Measurements from ENCODE around the gene MCTP1. TPM values are rescaled to one million over a fixed set of nuclear protein-coding genes. Genes with fewer than 3 reads are reported as not detected.

Gene MCTP1
- total RNA-seq, 4 donors from 2014 or later: 5.4 to 22.1 (median 5.8) TPM

DNA sequence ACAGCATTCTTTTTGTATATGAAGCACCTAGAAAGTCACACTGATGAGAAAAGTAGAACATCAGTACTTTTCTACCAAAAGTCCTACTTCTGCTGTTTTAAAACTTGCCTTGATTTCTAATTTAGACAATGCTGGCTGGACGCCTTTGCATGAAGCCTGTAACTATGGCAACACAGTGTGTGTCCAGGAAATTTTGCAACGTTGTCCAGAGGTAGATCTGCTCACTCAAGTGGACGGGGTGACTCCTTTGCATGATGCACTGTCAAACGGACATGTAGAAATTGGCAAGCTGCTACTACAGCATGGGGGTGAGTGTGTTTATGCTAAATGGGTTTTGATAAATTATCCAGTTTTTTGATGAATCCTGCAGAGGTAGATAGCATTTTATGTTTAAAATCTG, 592.9 kb downstream of the MCTP1 start:
- no peaks in the 10 kb centered on the region for H3K4me1 ChIP-seq
- TF ChIP-seq POLR2A (IDR thresholded peaks at IDR 0.05): no peak
- TF ChIP-seq, protein P1, sequence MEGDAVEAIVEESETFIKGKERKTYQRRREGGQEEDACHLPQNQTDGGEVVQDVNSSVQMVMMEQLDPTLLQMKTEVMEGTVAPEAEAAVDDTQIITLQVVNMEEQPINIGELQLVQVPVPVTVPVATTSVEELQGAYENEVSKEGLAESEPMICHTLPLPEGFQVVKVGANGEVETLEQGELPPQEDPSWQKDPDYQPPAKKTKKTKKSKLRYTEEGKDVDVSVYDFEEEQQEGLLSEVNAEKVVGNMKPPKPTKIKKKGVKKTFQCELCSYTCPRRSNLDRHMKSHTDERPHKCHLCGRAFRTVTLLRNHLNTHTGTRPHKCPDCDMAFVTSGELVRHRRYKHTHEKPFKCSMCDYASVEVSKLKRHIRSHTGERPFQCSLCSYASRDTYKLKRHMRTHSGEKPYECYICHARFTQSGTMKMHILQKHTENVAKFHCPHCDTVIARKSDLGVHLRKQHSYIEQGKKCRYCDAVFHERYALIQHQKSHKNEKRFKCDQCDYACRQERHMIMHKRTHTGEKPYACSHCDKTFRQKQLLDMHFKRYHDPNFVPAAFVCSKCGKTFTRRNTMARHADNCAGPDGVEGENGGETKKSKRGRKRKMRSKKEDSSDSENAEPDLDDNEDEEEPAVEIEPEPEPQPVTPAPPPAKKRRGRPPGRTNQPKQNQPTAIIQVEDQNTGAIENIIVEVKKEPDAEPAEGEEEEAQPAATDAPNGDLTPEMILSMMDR (IDR thresholded peaks at IDR 0.05 in 4 of 5, conservative IDR thresholded peaks at IDR 0.05 in 1 of 5): no peak

DNA sequence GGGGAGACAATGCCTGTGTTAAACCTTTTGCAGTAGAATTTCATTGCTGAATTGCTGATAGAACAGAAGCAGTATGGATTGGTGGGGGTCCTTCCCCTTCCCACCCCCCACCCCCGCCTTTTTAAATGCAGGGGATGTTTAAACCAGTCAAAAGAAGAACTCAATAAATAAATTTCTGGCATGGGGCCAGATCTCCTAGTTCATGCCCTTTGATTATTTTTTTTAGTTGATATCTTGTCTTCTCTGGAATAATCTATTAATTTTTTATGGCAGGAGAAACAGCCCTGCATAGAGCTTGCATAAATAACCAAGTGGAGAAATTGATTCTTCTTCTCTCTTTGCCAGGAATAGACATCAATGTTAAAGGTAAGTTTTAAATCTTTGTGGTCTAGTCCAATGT, 593.6 kb downstream of the MCTP1 start:
- Histone ChIP-seq H3K36me3 (peaks cover 0 to 8% of the 10 kb centered on the region in 2 donors), H3K27me3 (no peaks in the 10 kb centered on the region), H3K4me1 (no peaks in the 10 kb centered on the region), H3K4me3 (no peak overlapping the region), H3K9me3 (no peaks in the 10 kb centered on the region), H3K27ac (no peak overlapping the region)
- DNase-seq (no peak), ATAC-seq (no peak)
- TF ChIP-seq, protein P1 (IDR thresholded peaks at IDR 0.05 in 4 of 5, conservative IDR thresholded peaks at IDR 0.05 in 1 of 5): no peak
- no peak for TF ChIP-seq POLR2A (IDR thresholded peaks at IDR 0.05)
- intact Hi-C loops (cut with DNase I; ENCODE audit: low total_unique reads) (no loop called here), in situ Hi-C loops (cut with MboI; ENCODE audit: low sequenced_read_pairs in 4 of 4) (no loop called here)

More for the DNA sequence above, 592.9 kb downstream of the MCTP1 start:
- intact Hi-C loops (cut with DNase I; ENCODE audit: low total_unique reads) (no loop called here), in situ Hi-C loops (cut with MboI; ENCODE audit: low sequenced_read_pairs in 4 of 4) (no loop called here)
- Histone ChIP-seq H3K9me3 (no peaks in the 10 kb centered on the region), H3K4me3 (no peak overlapping the region), H3K36me3 (peaks cover 0 to 2% of the 10 kb centered on the region in 2 donors), H3K27me3 (no peaks in the 10 kb centered on the region), H3K27ac (no peak overlapping the region)
- DNase-seq (no peak), ATAC-seq (no peak)

DNA sequence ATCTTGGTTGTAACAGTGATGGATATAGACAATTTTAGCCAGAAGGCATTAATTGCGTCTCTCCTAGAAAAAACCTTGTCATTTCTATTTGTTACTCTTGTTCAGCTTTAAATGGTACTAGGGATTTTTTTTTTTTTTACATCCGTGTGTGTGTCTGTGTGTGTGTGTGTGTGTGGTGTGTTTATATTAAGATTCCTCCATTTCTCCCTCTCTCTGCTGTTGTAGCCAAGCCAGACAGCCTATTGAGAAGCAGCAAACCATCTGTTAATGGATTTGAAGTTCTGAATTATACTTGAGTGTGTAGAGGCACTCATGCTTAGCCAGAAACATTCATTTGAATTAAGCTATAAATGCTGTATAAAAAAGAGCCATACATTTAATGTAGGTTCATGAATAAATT, 594.1 kb downstream of the MCTP1 start:
- ATAC-seq (no peak), DNase-seq (no peak)
- TF ChIP-seq, protein P1 (IDR thresholded peaks at IDR 0.05 in 4 of 5, conservative IDR thresholded peaks at IDR 0.05 in 1 of 5): no peak
- no peak for TF ChIP-seq POLR2A (IDR thresholded peaks at IDR 0.05)
- Histone ChIP-seq H3K27ac (no peak overlapping the region), H3K27me3 (no peaks in the 10 kb centered on the region), H3K9me3 (no peaks in the 10 kb centered on the region), H3K4me3 (no peak overlapping the region), H3K36me3 (peaks cover 0 to 8% of the 10 kb centered on the region in 2 donors), H3K4me1 (no peaks in the 10 kb centered on the region)
- in situ Hi-C loops (cut with MboI; ENCODE audit: low sequenced_read_pairs in 4 of 4) (no loop called here), intact Hi-C loops (cut with DNase I; ENCODE audit: low total_unique reads) (no loop called here)

DNA sequence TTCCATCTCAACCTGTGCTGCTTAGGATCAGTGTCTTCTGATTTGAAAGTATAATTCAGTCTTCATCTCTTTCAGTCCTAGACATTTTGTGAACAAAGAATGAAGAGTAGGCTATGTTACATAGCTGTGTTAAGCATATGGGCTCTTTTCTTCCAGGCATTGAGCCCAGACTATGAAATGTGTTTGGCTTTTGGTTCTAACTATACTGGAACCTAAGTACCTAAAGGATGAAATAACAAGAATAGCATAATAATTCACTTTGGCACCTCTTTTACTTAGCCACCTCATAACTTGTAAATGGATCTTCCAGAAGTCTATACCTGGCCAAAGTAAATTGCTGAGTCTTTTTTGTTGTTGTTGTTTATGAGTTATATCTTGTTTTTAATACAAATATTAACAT, 595.0 kb downstream of the MCTP1 start:
- in situ Hi-C loops (cut with MboI; ENCODE audit: low sequenced_read_pairs in 4 of 4): no loop called here
- H3K36me3 ChIP-seq: peaks cover 0 to 8% of the 10 kb centered on the region in 2 donors

More for the DNA sequence above, 595.0 kb downstream of the MCTP1 start:
- intact Hi-C loops (cut with DNase I; ENCODE audit: low total_unique reads): no loop called here
- no peaks in the 10 kb centered on the region for H3K4me1 ChIP-seq
- H3K4me3 ChIP-seq: no peak overlapping the region
- no peak overlapping the region for H3K27ac ChIP-seq
- no peak for ATAC-seq
- no peaks in the 10 kb centered on the region for H3K9me3 ChIP-seq
- no peaks in the 10 kb centered on the region for H3K27me3 ChIP-seq
- TF ChIP-seq, protein P1 (IDR thresholded peaks at IDR 0.05 in 4 of 5, conservative IDR thresholded peaks at IDR 0.05 in 1 of 5): no peak
- no peak for TF ChIP-seq POLR2A (IDR thresholded peaks at IDR 0.05)
- no peak for DNase-seq
